Glutamatergic neuron (in vitro differentiated cells): ENCODE results near the gene KIF26B. TPM values are rescaled to one million over a fixed set of nuclear protein-coding genes. Genes with fewer than 3 reads are reported as not detected.

Source experiments
- DNase-seq: peaks from one replicate; pipeline ENCODE4 v3.0.0; 2022
- H3K27ac Mint-ChIP-seq: one replicate; pipeline ENCODE4 v1.8.0; 2020; ENCODE audit warnings: mild to moderate bottlenecking, mixed read lengths, inconsistent platforms; ENCODE audit not compliant: unreplicated experiment
- H3K27me3 Mint-ChIP-seq: one replicate; pipeline ENCODE4 v1.8.0; 2020; ENCODE audit warnings: mild to moderate bottlenecking, moderate library complexity, mixed read lengths, inconsistent platforms; ENCODE audit not compliant: unreplicated experiment
- H3K36me3 Mint-ChIP-seq: one replicate; pipeline ENCODE4 v1.8.0; 2020; ENCODE audit warnings: mild to moderate bottlenecking, mixed read lengths, inconsistent platforms; ENCODE audit not compliant: unreplicated experiment
- H3K4me1 Mint-ChIP-seq: one replicate; pipeline ENCODE4 v1.8.0; 2020; ENCODE audit warnings: mild to moderate bottlenecking, low read depth, mixed read lengths, inconsistent platforms; ENCODE audit not compliant: unreplicated experiment
- H3K4me3 Mint-ChIP-seq: one replicate; pipeline ENCODE4 v1.8.0; 2020; ENCODE audit warnings: mild to moderate bottlenecking, mixed read lengths, inconsistent platforms; ENCODE audit not compliant: unreplicated experiment
- H3K9me3 Mint-ChIP-seq: one replicate; pipeline ENCODE4 v1.8.0; 2020; ENCODE audit warnings: mild to moderate bottlenecking, moderate library complexity, mixed read lengths, inconsistent platforms; ENCODE audit not compliant: unreplicated experiment
- total RNA-seq: library from RNA; stranded (reverse); fragmentation: NEBNext Ultra II Directional; extraction: Animal tissue kit (Norgen Biotek cat#: 25700); gene quantifications from one replicate; pipeline ENCODE4 v1.2.1, GENCODE V29; 2021; ENCODE audit not compliant: unreplicated experiment
- TF ChIP-seq, protein P1 (sequence below): fragments of 200-600 bp; sonication (generic); IDR thresholded peaks from one replicate; pipeline ENCODE4 v1.5.0; 2021; ENCODE audit not compliant: partially characterized antibody, unreplicated experiment

Gene KIF26B
- total RNA-seq, 1 donor from 2014 or later = 2.4 TPM

DNA sequence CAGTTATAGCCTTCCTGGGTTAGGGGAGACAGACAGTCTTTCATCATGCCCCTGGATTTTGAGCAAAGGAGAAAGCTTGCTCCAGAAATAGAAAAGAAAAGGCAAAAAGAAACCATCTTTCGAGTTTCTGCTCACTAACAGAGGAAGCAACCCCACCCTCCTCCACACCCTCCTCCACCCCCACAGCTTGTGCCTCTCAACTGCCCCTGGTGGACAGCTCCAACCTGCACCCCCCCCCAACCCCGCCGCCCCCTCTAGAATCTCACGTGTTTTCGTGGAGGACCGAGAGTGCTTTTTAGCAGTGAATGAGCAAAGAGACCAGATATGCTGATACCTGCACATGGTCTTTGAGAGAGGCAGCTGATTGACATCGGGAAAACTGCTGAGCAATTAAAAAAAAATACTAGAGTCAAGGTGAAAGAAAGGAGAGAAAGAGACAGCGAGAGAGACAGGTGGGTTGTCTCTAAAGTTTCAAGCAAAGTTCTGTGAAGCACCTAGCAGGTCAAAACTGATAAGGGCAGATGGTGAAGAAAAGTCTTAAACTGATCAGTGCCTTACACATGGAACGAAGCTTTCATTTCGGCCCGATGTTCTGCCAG lies 358.3 kb downstream of the KIF26B start:
- Mint-ChIP-seq H3K27me3 (no peaks in the 10 kb centered on the region), H3K9me3 (peaks cover 2% of the 10 kb centered on the region), H3K27ac (no peak overlapping the region), H3K36me3 (peaks cover 4% of the 10 kb centered on the region), H3K4me1 (peaks cover 10% of the 10 kb centered on the region), H3K4me3 (no peak overlapping the region)
- TF ChIP-seq, protein P1, sequence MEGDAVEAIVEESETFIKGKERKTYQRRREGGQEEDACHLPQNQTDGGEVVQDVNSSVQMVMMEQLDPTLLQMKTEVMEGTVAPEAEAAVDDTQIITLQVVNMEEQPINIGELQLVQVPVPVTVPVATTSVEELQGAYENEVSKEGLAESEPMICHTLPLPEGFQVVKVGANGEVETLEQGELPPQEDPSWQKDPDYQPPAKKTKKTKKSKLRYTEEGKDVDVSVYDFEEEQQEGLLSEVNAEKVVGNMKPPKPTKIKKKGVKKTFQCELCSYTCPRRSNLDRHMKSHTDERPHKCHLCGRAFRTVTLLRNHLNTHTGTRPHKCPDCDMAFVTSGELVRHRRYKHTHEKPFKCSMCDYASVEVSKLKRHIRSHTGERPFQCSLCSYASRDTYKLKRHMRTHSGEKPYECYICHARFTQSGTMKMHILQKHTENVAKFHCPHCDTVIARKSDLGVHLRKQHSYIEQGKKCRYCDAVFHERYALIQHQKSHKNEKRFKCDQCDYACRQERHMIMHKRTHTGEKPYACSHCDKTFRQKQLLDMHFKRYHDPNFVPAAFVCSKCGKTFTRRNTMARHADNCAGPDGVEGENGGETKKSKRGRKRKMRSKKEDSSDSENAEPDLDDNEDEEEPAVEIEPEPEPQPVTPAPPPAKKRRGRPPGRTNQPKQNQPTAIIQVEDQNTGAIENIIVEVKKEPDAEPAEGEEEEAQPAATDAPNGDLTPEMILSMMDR = no peak
- DNase-seq = no peak

DNA sequence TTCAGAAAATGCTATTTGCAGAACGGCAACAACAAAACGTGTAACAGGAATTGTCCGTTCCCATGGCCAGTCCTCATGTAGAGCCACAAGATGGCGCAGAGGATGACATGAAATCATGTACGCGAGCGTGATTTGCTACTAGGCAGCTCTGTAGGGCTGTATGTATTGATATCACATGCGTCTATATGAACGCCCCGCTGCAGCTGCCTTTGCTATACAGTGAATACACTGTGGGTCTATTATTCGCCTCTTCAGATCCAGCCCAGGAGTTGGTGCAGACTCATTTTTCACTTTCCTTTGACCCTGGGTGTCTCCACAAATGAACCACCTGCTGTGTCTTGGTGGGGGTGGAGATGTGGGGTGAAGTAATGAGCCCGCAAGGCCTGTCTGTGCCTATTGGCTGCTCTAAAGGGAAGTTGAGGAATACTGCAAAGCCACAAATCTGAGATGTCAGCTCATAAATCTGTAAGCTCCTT lies 361.5 kb downstream of the KIF26B start:
- Mint-ChIP-seq H3K9me3 (peaks cover 3% of the 10 kb centered on the region), H3K4me1 (peaks cover 8% of the 10 kb centered on the region), H3K27ac (no peak overlapping the region), H3K27me3 (no peaks in the 10 kb centered on the region), H3K36me3 (no peaks in the 10 kb centered on the region), H3K4me3 (no peak overlapping the region)
- DNase-seq = no peak
- TF ChIP-seq, protein P1 = peak; percentile 10

DNA sequence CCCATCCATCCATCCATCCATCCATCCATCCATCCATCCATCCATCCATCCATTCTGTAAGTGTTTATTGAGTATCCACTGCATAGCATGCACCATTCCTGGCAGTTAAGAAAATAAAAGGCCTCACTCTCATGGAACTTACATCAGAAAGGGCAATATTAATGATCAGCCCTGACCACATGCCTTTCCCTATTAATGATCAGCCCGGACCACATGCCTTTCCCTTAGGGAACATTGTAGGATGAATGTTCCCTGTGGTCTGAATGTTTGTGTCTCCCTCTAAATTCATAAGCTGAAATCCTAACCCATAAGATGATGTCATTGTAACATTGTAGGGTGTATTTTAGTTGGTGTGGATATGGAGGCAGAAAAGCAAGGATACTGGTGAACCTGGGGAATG lies 365.8 kb downstream of the KIF26B start:
- peaks cover 2% of the 10 kb centered on the region for H3K4me1 Mint-ChIP-seq
- TF ChIP-seq, protein P1 = no peak
- DNase-seq = no peak
- no peak overlapping the region for H3K27ac Mint-ChIP-seq
- no peaks in the 10 kb centered on the region for H3K36me3 Mint-ChIP-seq
- no peaks in the 10 kb centered on the region for H3K27me3 Mint-ChIP-seq
- H3K4me3 Mint-ChIP-seq = no peak overlapping the region
- H3K9me3 Mint-ChIP-seq = peaks cover 4% of the 10 kb centered on the region

DNA sequence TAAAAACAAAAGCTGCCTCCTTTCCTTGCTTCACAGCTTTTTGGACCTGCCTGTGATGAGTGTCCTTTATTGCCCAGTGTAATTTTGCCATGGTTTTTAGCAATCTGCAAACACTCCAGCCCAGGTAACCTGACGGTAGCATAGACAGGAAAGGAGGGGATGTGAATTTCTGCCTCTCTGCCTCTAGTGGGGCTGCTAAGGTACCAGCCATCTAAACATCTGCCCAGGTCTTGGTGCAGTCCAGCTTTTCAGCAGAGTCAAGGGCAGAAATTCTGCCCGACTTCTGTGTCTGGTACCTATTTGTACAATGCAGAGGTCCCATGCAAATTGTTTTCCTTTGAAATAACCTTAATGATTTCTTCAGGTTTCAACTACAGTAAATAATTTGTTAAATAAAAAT lies 371.4 kb downstream of the KIF26B start:
- Mint-ChIP-seq H3K4me1 (peaks cover 5% of the 10 kb centered on the region), H3K27ac (no peak overlapping the region), H3K4me3 (no peak overlapping the region), H3K9me3 (peaks cover 2% of the 10 kb centered on the region), H3K36me3 (no peaks in the 10 kb centered on the region), H3K27me3 (no peaks in the 10 kb centered on the region)
- TF ChIP-seq, protein P1 = no peak
- no peak for DNase-seq

DNA sequence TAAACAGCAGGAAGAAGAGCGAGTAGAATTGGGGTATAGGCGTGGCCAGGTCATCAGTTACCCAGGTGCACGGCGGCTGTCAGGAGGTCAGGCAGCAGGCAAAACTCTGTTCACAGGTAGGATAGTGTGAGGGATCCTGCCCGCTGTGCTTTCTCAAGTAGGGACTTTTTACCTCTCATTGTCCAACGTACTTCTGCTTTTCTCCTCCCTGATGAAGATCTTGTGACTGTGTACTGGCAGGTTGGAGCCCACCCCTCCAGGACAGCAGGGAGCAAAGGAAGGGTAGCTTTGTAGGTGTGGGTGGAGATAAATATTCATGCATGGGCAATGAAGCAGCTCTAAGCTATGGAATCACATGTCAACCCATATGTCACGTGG lies 373.5 kb downstream of the KIF26B start:
- TF ChIP-seq, protein P1 = no peak
- Mint-ChIP-seq H3K4me3 (no peak overlapping the region), H3K36me3 (no peaks in the 10 kb centered on the region), H3K27ac (no peak overlapping the region), H3K4me1 (peaks cover 5% of the 10 kb centered on the region), H3K27me3 (no peaks in the 10 kb centered on the region), H3K9me3 (no peaks in the 10 kb centered on the region)
- no peak for DNase-seq
